ENCODE data around the gene TRAPPC3.

DNA sequence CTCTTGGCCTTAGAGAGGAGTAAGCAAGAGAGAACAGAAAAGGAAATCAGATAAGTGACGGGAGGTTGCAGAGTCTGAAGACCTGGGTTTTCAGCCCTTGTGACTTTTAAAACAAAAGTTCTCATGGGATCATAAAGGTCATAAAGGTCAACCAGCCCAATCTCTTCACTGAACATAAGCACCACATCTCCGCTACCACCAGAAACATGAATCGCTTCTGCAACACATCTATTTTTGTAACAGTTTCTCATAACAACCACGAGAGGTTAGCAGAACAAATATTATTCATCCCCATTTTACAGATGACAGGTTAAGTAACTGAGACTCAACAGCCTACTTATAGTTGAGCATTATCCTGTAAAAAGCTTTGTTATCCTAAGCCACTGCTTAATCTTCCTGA, 5.9 kb downstream of the TRAPPC3 start:
- TF ChIP-seq, protein P1, sequence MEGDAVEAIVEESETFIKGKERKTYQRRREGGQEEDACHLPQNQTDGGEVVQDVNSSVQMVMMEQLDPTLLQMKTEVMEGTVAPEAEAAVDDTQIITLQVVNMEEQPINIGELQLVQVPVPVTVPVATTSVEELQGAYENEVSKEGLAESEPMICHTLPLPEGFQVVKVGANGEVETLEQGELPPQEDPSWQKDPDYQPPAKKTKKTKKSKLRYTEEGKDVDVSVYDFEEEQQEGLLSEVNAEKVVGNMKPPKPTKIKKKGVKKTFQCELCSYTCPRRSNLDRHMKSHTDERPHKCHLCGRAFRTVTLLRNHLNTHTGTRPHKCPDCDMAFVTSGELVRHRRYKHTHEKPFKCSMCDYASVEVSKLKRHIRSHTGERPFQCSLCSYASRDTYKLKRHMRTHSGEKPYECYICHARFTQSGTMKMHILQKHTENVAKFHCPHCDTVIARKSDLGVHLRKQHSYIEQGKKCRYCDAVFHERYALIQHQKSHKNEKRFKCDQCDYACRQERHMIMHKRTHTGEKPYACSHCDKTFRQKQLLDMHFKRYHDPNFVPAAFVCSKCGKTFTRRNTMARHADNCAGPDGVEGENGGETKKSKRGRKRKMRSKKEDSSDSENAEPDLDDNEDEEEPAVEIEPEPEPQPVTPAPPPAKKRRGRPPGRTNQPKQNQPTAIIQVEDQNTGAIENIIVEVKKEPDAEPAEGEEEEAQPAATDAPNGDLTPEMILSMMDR (conservative IDR thresholded peaks at IDR 0.05; ENCODE audit: low read depth, low read length) = no peak
- TF ChIP-seq EZH2phosphoT487 (IDR thresholded peaks at IDR 0.05; ENCODE audit: borderline replicate concordance, low read length) = no peak
- TF ChIP-seq EZH2 (IDR thresholded peaks at IDR 0.05; ENCODE audit: low read length, unreplicated experiment) = no peak
